K562 (cell line): ENCODE results near the gene UPF2. TPM values are rescaled to one million over a fixed set of nuclear protein-coding genes. Genes with fewer than 3 reads are reported as not detected.

Source experiments
- ATAC-seq: fragments of 200-7000 bp; cut with Tn5 transposase; 3 replicates; pipeline ENCODE4 v1.9.1; 2020; ENCODE audit warnings: moderate library complexity
- BruUV-seq: library from RNA; stranded (reverse); fragments of 400-500 nt; replicated peaks from 2 replicates; lab custom pipeline; 2021; lab: Mats Ljungman, UMichigan
- CTCF ChIA-PET: fragments of 300-600 bp; formaldehyde crosslinking; extraction: SDS; loops from one replicate; lab custom pipeline; 2021; ENCODE audit warnings: low intra/inter-chr PET ratio; lab: Yijun Ruan, JAX
- POLR2A ChIA-PET: fragments of 300-600, 350-650 bp; sonication (Branson Sonifier 250); formaldehyde crosslinking; extraction: SDS; loops from one replicate; lab custom pipeline; 2021; ENCODE audit warnings: antibody characterized with exemption, inconsistent platforms; lab: Yijun Ruan, JAX
- DNase-seq, 4 experiments: peaks; one replicate each; pipeline versions ENCODE4 v3.0.0 to v3.0.0-alpha.2; 2011 to 2018; ENCODE audit warnings: low spot score in 3 of 4, mixed read lengths in 3 of 4; ENCODE audit errors: extremely low read depth in 1 of 4
- FAIRE-seq: peaks from 2 replicates; lab custom pipeline; 2011; peaks lifted over from hg19 to GRCh38; lab: Jason Lieb, UNC
- H2AFZ ChIP-seq: 2 replicates; pipeline ENCODE4 v1.6.0; 2011; ENCODE audit warnings: low read depth, low read length, control low read depth, inconsistent platforms
- H3K27ac ChIP-seq: fragments of 200-600 bp; 3 replicates; pipeline ENCODE4 v1.8.0; 2011; ENCODE audit warnings: low read depth, mild to moderate bottlenecking, control low read depth, inconsistent platforms, low read length, moderate library complexity, mixed read lengths; ENCODE audit errors: extremely low read depth
- H3K27me3 ChIP-seq, 2 experiments: fragments of 300-600 bp in 1 of 2; 2 replicates in 1 of 2; 3 replicates in 1 of 2; pipeline versions ENCODE4 v1.6.0 to v1.8.0; 2011; ENCODE audit warnings: inconsistent platforms in 2 of 2, low read length in 2 of 2, mild to moderate bottlenecking in 1 of 2, mixed read lengths in 1 of 2, moderate library complexity in 1 of 2; ENCODE audit not compliant: control insufficient read depth in 2 of 2, insufficient read depth in 2 of 2
- H3K36me3 ChIP-seq: fragments of 300-600 bp; 3 replicates; pipeline ENCODE4 v1.8.0; 2011; ENCODE audit warnings: mild to moderate bottlenecking, low read length, inconsistent platforms; ENCODE audit not compliant: control insufficient read depth, insufficient read depth
- H3K4me1 ChIP-seq, 2 experiments: fragments of 200-600 bp in 1 of 2; replicated peaks in 1 of 2; 2 replicates in 1 of 2; 3 replicates in 1 of 2; pipeline versions ENCODE4 v1.5.1 to v1.8.0; 2011; ENCODE audit warnings: inconsistent platforms in 2 of 2, low read length in 2 of 2, mild to moderate bottlenecking in 1 of 2, mixed read lengths in 1 of 2, moderate library complexity in 1 of 2; ENCODE audit not compliant: control insufficient read depth in 2 of 2, insufficient read depth in 2 of 2
- H3K4me2 ChIP-seq: 2 replicates; pipeline ENCODE4 v1.6.1; 2011; ENCODE audit warnings: low read length, control low read depth, inconsistent platforms, mixed read lengths; ENCODE audit not compliant: insufficient read depth
- H3K4me3 ChIP-seq: fragments of 200-600 bp; sonication (generic), shearing (Covaris generic); 2 replicates; pipeline ENCODE4 v1.5.1; 2016; ENCODE audit warnings: control low read depth, inconsistent platforms
- H3K79me2 ChIP-seq: fragments of 200-600 bp; 3 replicates; pipeline ENCODE4 v1.8.0; 2011; ENCODE audit warnings: low read length, inconsistent platforms; ENCODE audit not compliant: control insufficient read depth, insufficient read depth
- H3K9ac ChIP-seq, 2 experiments: 2 replicates each; pipeline versions ENCODE4 v1.6.0 to v1.6.1; 2011; ENCODE audit warnings: low read depth in 2 of 2, low read length in 2 of 2, control low read depth in 1 of 2, inconsistent platforms in 1 of 2, mild to moderate bottlenecking in 1 of 2, mixed read lengths in 1 of 2; ENCODE audit not compliant: insufficient read depth in 1 of 2
- H3K9me1 ChIP-seq: one replicate; pipeline ENCODE4 v1.6.0; 2011; ENCODE audit warnings: inconsistent platforms, mild to moderate bottlenecking, low read length, moderate library complexity; ENCODE audit not compliant: control insufficient read depth, insufficient read depth
- H3K9me3 ChIP-seq: replicated peaks from 2 replicates; pipeline ENCODE4 v1.5.1; 2011; ENCODE audit warnings: low read depth, low read length, inconsistent platforms; ENCODE audit not compliant: control insufficient read depth, insufficient read depth
- H4K20me1 ChIP-seq: replicated peaks from 2 replicates; pipeline ENCODE4 v1.6.1; 2011; ENCODE audit warnings: low read length, inconsistent platforms, mixed read lengths; ENCODE audit not compliant: control insufficient read depth, insufficient read depth
- ADNP ChIP-seq: fragments of 200-800 bp; sonication (Bioruptor generic); IDR thresholded peaks from 2 replicates; pipeline ENCODE4 v1.6.1; 2016; ENCODE audit warnings: missing genetic modification characterization, missing compliant biosample characterization
- BRD9 ChIP-seq: fragments of 450-650 bp; IDR thresholded peaks from 2 replicates; pipeline ENCODE4 v1.6.1; 2018; ENCODE audit warnings: low read depth; ENCODE audit not compliant: partially characterized antibody
- CBFB ChIP-seq: sonication (generic); formaldehyde crosslinking; IDR thresholded peaks from 2 replicates; pipeline ENCODE4 v1.4.0; 2020; ENCODE audit warnings: mild to moderate bottlenecking, missing genetic modification reagents
- CHAMP1 ChIP-seq: fragments of 450-650 bp; IDR thresholded peaks from 2 replicates; pipeline ENCODE4 v1.6.1; 2016; ENCODE audit warnings: mild to moderate bottlenecking
- LEF1 ChIP-seq: fragments of 450-650 bp; IDR thresholded peaks from 2 replicates; pipeline ENCODE4 v1.6.1; 2016; ENCODE audit warnings: mild to moderate bottlenecking
- PBX2 ChIP-seq, 2 experiments: IDR thresholded peaks in 1 of 2; conservative IDR thresholded peaks in 1 of 2; 2 replicates each; pipeline ENCODE4 v1.6.1; 2016; ENCODE audit warnings: low read depth in 2 of 2, mild to moderate bottlenecking in 1 of 2, missing compliant biosample characterization in 1 of 2, missing genetic modification characterization in 1 of 2, moderate library complexity in 1 of 2
- PRMT5 ChIP-seq: sonication (generic); formaldehyde crosslinking; IDR thresholded peaks from 2 replicates; pipeline ENCODE4 v1.5.0; 2020; ENCODE audit warnings: missing genetic modification reagents
- RBM15 ChIP-seq: fragments of 200-400 bp; formaldehyde crosslinking; IDR thresholded peaks from 2 replicates; pipeline ENCODE4 v1.6.1; 2018; ENCODE audit warnings: mild to moderate bottlenecking, low read length, moderate library complexity; ENCODE audit not compliant: insufficient read depth
- SIN3A ChIP-seq, 2 experiments: fragments of 150-350 bp in 1 of 2; IDR thresholded peaks; 2 replicates each; pipeline ENCODE4 v1.6.1; 2011 to 2016; ENCODE audit warnings: borderline replicate concordance in 2 of 2, low read depth in 2 of 2, low read length in 2 of 2, mild to moderate bottlenecking in 2 of 2, moderate library complexity in 2 of 2; ENCODE audit not compliant: control insufficient read depth in 1 of 2
- SMARCA5 ChIP-seq: fragments of 450-650 bp; IDR thresholded peaks from 2 replicates; pipeline ENCODE4 v1.6.1; 2016
- THAP12 ChIP-seq: fragments of 250-450 bp; sonication (Bioruptor Pico); IDR thresholded peaks from 2 replicates; pipeline ENCODE4 v1.9.0; 2021; ENCODE audit warnings: mild to moderate bottlenecking, inconsistent platforms
- ZBTB12 ChIP-seq: fragments of 250-450 bp; sonication (Bioruptor Pico); IDR thresholded peaks from 2 replicates; pipeline ENCODE4 v1.4.0; 2020
- ZNF232 ChIP-seq: sonication (generic); formaldehyde crosslinking; IDR thresholded peaks from 2 replicates; pipeline ENCODE4 v1.8.0; 2022; ENCODE audit warnings: mild to moderate bottlenecking, missing genetic modification reagents
- ZNF699 ChIP-seq: fragments of 250-450 bp; sonication (Bioruptor Pico); IDR thresholded peaks from 2 replicates; pipeline ENCODE4 v1.8.0; 2021; ENCODE audit warnings: mild to moderate bottlenecking, moderate library complexity; ENCODE audit not compliant: insufficient replicate concordance
- WGBS: fragments of 100-300 bp; shearing (Covaris generic); methylation state at CpG from one replicate; pipeline ENCODE4 v1.1.6; 2016; ENCODE audit warnings: low coverage, mixed read lengths; ENCODE audit not compliant: insufficient coverage; ENCODE audit errors: missing lambda C conversion rate; 5-methylcytosine and 5-hydroxymethylcytosine counted together
- in situ Hi-C: fragments of 300-500 bp; cut with MboI; formaldehyde crosslinking; loops from 4 replicates; pipeline ENCODE4 v1.15.0; 2018; ENCODE audit warnings: inconsistent platforms, mixed read lengths
- intact Hi-C: fragments of 100-400 bp; cut with micrococcal nuclease; formaldehyde crosslinking; loops from 2 replicates; pipeline ENCODE4 v1.14.2; 2022
- polyA plus RNA-seq, 8 experiments: library from polyadenylated mRNA; depleted of rRNA in 4 of 8; stranded (reverse) in 5 of 8; unstranded in 3 of 8; fragments of >200 nt; fragmentation: Nextera tagmentation in 2 of 8; fragmentation: Illumina TruSeq in 1 of 8; extraction: Ambion mirVana in 2 of 8; extraction: Trizol in 1 of 8; gene quantifications; 2 replicates each; pipeline versions ENCODE4 v1.2.1 to v1.2.3, GENCODE V29; 2011 to 2014; ENCODE audit warnings: inconsistent platforms in 1 of 8, missing spikeins in 1 of 8
- total RNA-seq, 7 experiments: library from RNA; depleted of rRNA in 6 of 7; stranded (reverse); fragments of >200 nt in 6 of 7; fragmentation: Illumina TruSeq in 2 of 7; extraction: Trizol in 2 of 7; gene quantifications; 2 replicates each; pipeline versions ENCODE4 v1.2.1 to v1.2.3, GENCODE V29; 2011 to 2021; ENCODE audit warnings: low replicate concordance in 1 of 7

UPF2 gene
- total and polyA plus RNA-seq, 9 of the 15 experiments (the other 6 are each of a cell fraction or from before 2014, with no cell fraction given): 13.9 to 37.7 (median 23.7) TPM

GRCh38 chr10:11975795-11976194 lies 66.8 kb downstream of the UPF2 start:
- FAIRE-seq: no peak
- H4K20me1 ChIP-seq: no peaks in the 10 kb centered on the region
- H3K4me2 ChIP-seq: no peak overlapping the region
- H3K36me3 ChIP-seq: peaks cover 29% of the 10 kb centered on the region
- no peak overlapping the region for H3K27ac ChIP-seq
- DNase-seq: no peak
- no peak overlapping the region for H3K9ac ChIP-seq
- H2AFZ ChIP-seq: no peak overlapping the region
- H3K4me1 ChIP-seq: no peaks in the 10 kb centered on the region
- no peak for ATAC-seq
- 84% methylated on average over 5 of the region's 5 CpGs for WGBS
- H3K4me3 ChIP-seq: no peak overlapping the region
- no peaks in the 10 kb centered on the region for H3K27me3 ChIP-seq
- ChIA-PET POLR2A (interaction anchor here (0.7 kb wide), 1 partner anchor 14 kb away, joined by 3 read pairs; no protein-coding TSS in a partner anchor), CTCF (no interaction called here)
- no peaks in the 10 kb centered on the region for H3K9me1 ChIP-seq
- H3K9me3 ChIP-seq: no peaks in the 10 kb centered on the region
- BruUV-seq: no TSS peak
- intact Hi-C loops (no loop called here), in situ Hi-C loops (loop anchor here (25.0 kb wide), 1 partner anchor 463 kb away; no protein-coding TSS in a partner anchor)
- no peaks in the 10 kb centered on the region for H3K79me2 ChIP-seq
- TF ChIP-seq CBFB (CRISPR knock-in tag): no peak
- TF ChIP-seq THAP12 (CRISPR knock-in tag): no peak
- no peak for TF ChIP-seq SIN3A (IDR thresholded peaks at IDR 0.05; ENCODE audit: borderline replicate concordance in 2 of 2, control insufficient read depth in 1 of 2, low read depth in 2 of 2, low read length in 2 of 2)
- TF ChIP-seq LEF1: no peak
- TF ChIP-seq PRMT5 (CRISPR knock-in tag): no peak
- TF ChIP-seq ZNF699 (CRISPR knock-in tag): no peak
- TF ChIP-seq RBM15: no peak
- TF ChIP-seq PBX2 (CRISPR knock-in tag; IDR thresholded peaks at IDR 0.05; ENCODE audit: low read depth): no peak
- TF ChIP-seq PBX2 (tag; conservative IDR thresholded peaks at IDR 0.05; ENCODE audit: low read depth): no peak
- no peak for TF ChIP-seq CHAMP1
- no peak for TF ChIP-seq ZBTB12 (CRISPR knock-in tag)
- no peak for TF ChIP-seq BRD9
- no peak for TF ChIP-seq SMARCA5
- TF ChIP-seq ZNF232: no peak
- TF ChIP-seq ADNP (tag): no peak
